Gastrocnemius medialis (tissue), 4 donors: ENCODE results near the gene NNAT. TPM values are rescaled to one million over a fixed set of nuclear protein-coding genes. Genes with fewer than 3 reads are reported as not detected.

Source experiments
- ATAC-seq, 2 donors: fragments of 150-250 bp; one replicate each; pipeline ENCODE4 v1.9.1; 2016
- DNase-seq, 2 donors: peaks; one replicate each; pipeline ENCODE4 v3.0.0-alpha.2; 2019
- H3K27ac ChIP-seq, 4 donors: fragments of 200-600 bp; sonication (generic); 1 replicate in 1 of 4; 2 replicates in 3 of 4; pipeline ENCODE4 v1.5.1; 2016 to 2018; ENCODE audit warnings: mild to moderate bottlenecking in 2 of 4, moderate library complexity in 1 of 4
- H3K27me3 ChIP-seq, 3 donors: fragments of 200-600 bp; sonication (generic) in 2 of 3; 1 replicate in 1 of 3; 2 replicates in 2 of 3; pipeline versions ENCODE4 v1.5.1 to v1.6.0; 2016 to 2019; ENCODE audit warnings: mild to moderate bottlenecking in 1 of 3, moderate library complexity in 1 of 3
- H3K36me3 ChIP-seq, 2 donors: fragments of 200-600 bp; sonication (generic) in 1 of 2; one replicate each; pipeline ENCODE4 v1.5.1; 2017 to 2018
- H3K4me1 ChIP-seq, 2 donors: fragments of 200-600 bp; sonication (generic) in 1 of 2; one replicate each; pipeline ENCODE4 v1.5.1; 2016 to 2017; ENCODE audit warnings: mild to moderate bottlenecking in 2 of 2
- H3K4me3 ChIP-seq, 4 donors: fragments of 200-600 bp; sonication (generic) in 3 of 4; 1 replicate in 1 of 4; 2 replicates in 3 of 4; pipeline ENCODE4 v1.5.1; 2016 to 2019; ENCODE audit warnings: mild to moderate bottlenecking in 2 of 4
- H3K9me3 ChIP-seq, 3 donors: fragments of 200-600 bp; sonication (generic) in 2 of 3; 1 replicate in 1 of 3; 2 replicates in 2 of 3; pipeline ENCODE4 v1.5.1; 2016 to 2019
- POLR2A ChIP-seq, 2 donors: fragments of 450-650 bp; IDR thresholded peaks; one replicate each; pipeline ENCODE4 v1.6.1; 2017; ENCODE audit warnings: antibody characterized with exemption in 2 of 2, mild to moderate bottlenecking in 2 of 2, moderate library complexity in 2 of 2
- in situ Hi-C, 4 donors: fragments of 200-750 bp; cut with MboI; loops; one replicate each; pipeline versions ENCODE4 v1.15.0 to v1.8.0; 2017; ENCODE audit warnings: low sequenced_read_pairs in 4 of 4
- intact Hi-C: fragments of 100-400 bp; cut with DNase I; formaldehyde crosslinking; loops from one replicate; pipeline ENCODE4 v1.15.1; 2023; ENCODE audit warnings: low total_unique reads
- total RNA-seq, 4 donors: library from RNA; depleted of rRNA; stranded (reverse); fragments of >200 nt; gene quantifications; one replicate each; pipeline versions ENCODE4 v1.1.0 to v1.2.3, GENCODE V29; 2016
- TF ChIP-seq, protein P1 (sequence below), 5 experiments: fragments of 450-650 bp in 3 of 5; fragments of 200-600 bp in 2 of 5; sonication (generic) in 2 of 5; IDR thresholded peaks in 4 of 5; conservative IDR thresholded peaks in 1 of 5; 1 replicate in 4 of 5; 2 replicates in 1 of 5; pipeline ENCODE4 v1.5.1; 2016 to 2019; ENCODE audit warnings: antibody characterized with exemption in 5 of 5, mild to moderate bottlenecking in 3 of 5, moderate library complexity in 3 of 5

The NNAT gene
- total RNA-seq, 4 donors from 2014 or later: 1.2 to 4.4 (median 2.4) TPM; not detected in 1

DNA sequence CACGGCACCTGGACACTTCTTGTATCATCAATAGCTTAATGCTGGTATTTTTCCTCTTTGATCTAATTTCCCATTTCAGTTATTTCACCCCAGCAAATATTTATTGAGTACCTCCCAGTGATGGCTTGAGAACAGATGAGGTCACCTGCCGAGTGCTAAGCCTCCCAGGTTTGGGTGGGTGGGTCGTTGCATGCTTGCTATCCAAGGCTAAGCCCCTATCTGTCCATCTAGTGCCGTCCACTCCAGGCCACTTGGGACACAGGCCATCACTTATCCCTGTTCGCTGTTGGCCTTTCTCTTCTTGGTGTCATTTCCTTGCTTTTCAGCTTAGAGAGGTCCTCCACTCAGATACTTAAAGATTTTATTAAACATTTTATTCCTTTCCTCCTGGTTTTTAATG is 10.8 kb upstream of the NNAT start:
- no peaks in the 10 kb centered on the region for H3K9me3 ChIP-seq
- DNase-seq (peak in 1 of 2 donors; percentile 11), ATAC-seq (no peak)
- H3K36me3 ChIP-seq: peaks cover 0 to 30% of the 10 kb centered on the region in 2 donors
- H3K4me1 ChIP-seq: peaks cover 16 to 19% of the 10 kb centered on the region in 2 donors
- no peak for TF ChIP-seq POLR2A (IDR thresholded peaks at IDR 0.05)
- TF ChIP-seq, protein P1, sequence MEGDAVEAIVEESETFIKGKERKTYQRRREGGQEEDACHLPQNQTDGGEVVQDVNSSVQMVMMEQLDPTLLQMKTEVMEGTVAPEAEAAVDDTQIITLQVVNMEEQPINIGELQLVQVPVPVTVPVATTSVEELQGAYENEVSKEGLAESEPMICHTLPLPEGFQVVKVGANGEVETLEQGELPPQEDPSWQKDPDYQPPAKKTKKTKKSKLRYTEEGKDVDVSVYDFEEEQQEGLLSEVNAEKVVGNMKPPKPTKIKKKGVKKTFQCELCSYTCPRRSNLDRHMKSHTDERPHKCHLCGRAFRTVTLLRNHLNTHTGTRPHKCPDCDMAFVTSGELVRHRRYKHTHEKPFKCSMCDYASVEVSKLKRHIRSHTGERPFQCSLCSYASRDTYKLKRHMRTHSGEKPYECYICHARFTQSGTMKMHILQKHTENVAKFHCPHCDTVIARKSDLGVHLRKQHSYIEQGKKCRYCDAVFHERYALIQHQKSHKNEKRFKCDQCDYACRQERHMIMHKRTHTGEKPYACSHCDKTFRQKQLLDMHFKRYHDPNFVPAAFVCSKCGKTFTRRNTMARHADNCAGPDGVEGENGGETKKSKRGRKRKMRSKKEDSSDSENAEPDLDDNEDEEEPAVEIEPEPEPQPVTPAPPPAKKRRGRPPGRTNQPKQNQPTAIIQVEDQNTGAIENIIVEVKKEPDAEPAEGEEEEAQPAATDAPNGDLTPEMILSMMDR (IDR thresholded peaks at IDR 0.05 in 4 of 5, conservative IDR thresholded peaks at IDR 0.05 in 1 of 5): no peak
- no peak overlapping the region for H3K4me3 ChIP-seq
- in situ Hi-C loops: no loop called here
- intact Hi-C loops: no loop called here
- no peaks in the 10 kb centered on the region for H3K27me3 ChIP-seq
- H3K27ac ChIP-seq: no peak overlapping the region

DNA sequence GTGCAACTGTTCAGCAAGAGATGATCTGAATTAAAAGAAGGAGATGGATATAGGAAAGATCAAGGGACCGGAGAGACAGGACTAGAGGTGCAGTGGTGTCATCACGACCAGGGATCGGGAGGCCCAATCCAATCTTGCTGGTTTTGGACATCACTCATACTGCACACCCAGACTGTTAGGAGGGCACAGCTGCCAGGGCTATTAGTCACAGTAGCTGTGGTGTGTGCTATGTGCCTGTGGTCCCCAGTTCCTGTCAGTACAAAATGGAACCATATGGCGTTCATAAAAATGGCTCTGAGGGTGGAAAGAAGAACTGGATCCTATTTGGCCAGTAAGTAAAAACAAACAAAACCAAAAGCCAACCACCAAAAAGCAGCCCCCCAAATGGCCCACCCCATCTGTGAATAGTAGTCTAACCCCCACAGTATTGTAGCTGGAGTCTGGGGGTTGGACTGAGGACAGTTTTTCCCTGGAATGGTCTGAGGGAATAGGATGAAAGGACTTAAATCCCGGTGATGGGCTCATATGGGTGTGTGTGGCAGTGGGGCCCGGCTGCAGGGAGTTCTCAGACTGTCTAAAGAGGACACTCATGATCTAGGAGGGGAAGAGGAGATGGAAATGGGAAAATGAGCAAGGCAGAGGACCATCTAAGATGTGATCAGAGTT is 9.3 kb upstream of the NNAT start:
- ATAC-seq (peak in 1 of 2 donors; percentile 13), DNase-seq (peak in 1 of 2 donors; percentile 21)
- H3K36me3 ChIP-seq: peaks cover 0 to 43% of the 10 kb centered on the region in 2 donors
- peaks cover 31 to 34% of the 10 kb centered on the region in 2 donors for H3K4me1 ChIP-seq
- in situ Hi-C loops: no loop called here
- H3K9me3 ChIP-seq: no peaks in the 10 kb centered on the region
- no peak overlapping the region for H3K27ac ChIP-seq
- intact Hi-C loops: no loop called here
- TF ChIP-seq POLR2A (IDR thresholded peaks at IDR 0.05): no peak
- TF ChIP-seq, protein P1 (IDR thresholded peaks at IDR 0.05 in 4 of 5, conservative IDR thresholded peaks at IDR 0.05 in 1 of 5): no peak
- H3K4me3 ChIP-seq: no peak overlapping the region
- no peaks in the 10 kb centered on the region for H3K27me3 ChIP-seq

DNA sequence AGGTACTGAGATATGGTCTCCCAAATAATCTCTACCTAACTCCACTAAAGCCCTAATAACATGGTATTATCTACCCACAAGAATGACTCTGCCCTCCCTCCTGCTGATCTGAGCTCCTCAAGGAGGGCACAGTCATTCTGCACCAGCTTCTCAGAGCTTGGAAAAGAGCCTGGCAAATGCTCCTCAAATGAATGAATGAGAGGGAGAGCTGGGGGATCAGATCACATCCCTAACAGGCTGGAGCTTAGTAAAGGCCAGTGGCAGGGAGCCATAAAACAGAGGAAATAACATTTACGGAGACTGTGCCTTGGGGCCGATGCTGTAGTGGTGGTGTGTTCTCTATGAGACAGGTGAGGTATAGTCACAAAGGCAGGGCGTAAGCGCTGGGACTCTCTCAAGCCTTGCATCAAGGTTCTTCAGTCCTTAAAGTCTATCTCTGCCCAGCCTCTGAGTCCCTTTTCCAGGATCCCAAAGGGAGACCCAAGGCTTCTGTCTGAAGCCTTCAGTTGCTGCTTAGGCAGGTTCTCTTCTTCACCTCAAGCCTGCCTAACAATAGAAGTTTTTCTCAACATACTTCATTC is 7.2 kb upstream of the NNAT start:
- no peaks in the 10 kb centered on the region for H3K9me3 ChIP-seq
- H3K27me3 ChIP-seq: no peaks in the 10 kb centered on the region
- H3K27ac ChIP-seq: peak overlapping the region in 3 of 4 donors; percentile 98
- TF ChIP-seq, protein P1 (IDR thresholded peaks at IDR 0.05 in 4 of 5, conservative IDR thresholded peaks at IDR 0.05 in 1 of 5): no peak
- no peak for TF ChIP-seq POLR2A (IDR thresholded peaks at IDR 0.05)
- H3K36me3 ChIP-seq: peaks cover 0 to 45% of the 10 kb centered on the region in 2 donors
- ATAC-seq (no peak), DNase-seq (no peak)
- no peak overlapping the region for H3K4me3 ChIP-seq
- in situ Hi-C loops: no loop called here
- peaks cover 51 to 52% of the 10 kb centered on the region in 2 donors for H3K4me1 ChIP-seq
- intact Hi-C loops: no loop called here

DNA sequence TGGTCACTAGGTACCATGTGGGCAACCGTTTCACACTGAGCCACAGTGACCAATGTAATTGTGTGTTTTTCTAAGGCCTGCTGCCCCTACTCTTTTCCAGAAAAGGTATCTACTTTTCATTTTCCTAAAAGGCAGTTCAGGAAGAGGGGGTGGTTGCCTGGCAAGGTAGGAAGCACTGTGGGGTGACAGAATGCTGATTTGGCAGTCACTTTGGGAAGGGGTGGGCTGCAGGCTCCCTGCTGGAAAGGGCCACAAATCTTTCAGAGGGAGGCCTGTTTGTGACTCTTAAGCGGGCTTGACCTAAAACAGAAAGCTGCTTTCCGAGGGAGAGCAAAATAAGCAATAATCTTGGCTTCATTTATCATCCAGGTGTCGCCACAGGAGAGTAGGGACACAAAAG is 5.2 kb upstream of the NNAT start:
- peaks cover 65 to 73% of the 10 kb centered on the region in 2 donors for H3K4me1 ChIP-seq
- in situ Hi-C loops: no loop called here
- intact Hi-C loops: no loop called here
- H3K36me3 ChIP-seq: peaks cover 0 to 48% of the 10 kb centered on the region in 2 donors
- TF ChIP-seq, protein P1 (IDR thresholded peaks at IDR 0.05 in 4 of 5, conservative IDR thresholded peaks at IDR 0.05 in 1 of 5): no peak
- TF ChIP-seq POLR2A (IDR thresholded peaks at IDR 0.05): no peak
- no peak overlapping the region for H3K4me3 ChIP-seq
- no peaks in the 10 kb centered on the region for H3K9me3 ChIP-seq
- no peaks in the 10 kb centered on the region for H3K27me3 ChIP-seq
- no peak for DNase-seq
- ATAC-seq: no peak
- H3K27ac ChIP-seq: peak overlapping the region; percentile 98 to 100 (median 98)
